Ovary (tissue), 10 donors: ENCODE data around the gene TCEA2. TPM values are rescaled to one million over a fixed set of nuclear protein-coding genes. Genes with fewer than 3 reads are reported as not detected.

Experiments used
- DNase-seq, 5 donors: peaks; one replicate each; pipeline ENCODE4 v3.0.0-alpha.2; 2019 to 2020
- H3K27ac ChIP-seq, 2 donors: fragments of 200-600 bp; one replicate each; pipeline versions ENCODE4 v1.5.1 to v1.8.0; 2019 to 2022
- H3K27me3 ChIP-seq: fragments of 200-600 bp; one replicate; pipeline ENCODE4 v1.8.0; 2022
- H3K36me3 ChIP-seq: fragments of 200-600 bp; sonication (generic); one replicate; pipeline ENCODE4 v1.5.1; 2019
- H3K4me1 ChIP-seq: one replicate; pipeline ENCODE4 v1.8.1; 2013; ENCODE audit warnings: mild to moderate bottlenecking, moderate library complexity; ENCODE audit not compliant: insufficient read depth
- H3K4me3 ChIP-seq: fragments of 200-600 bp; sonication (generic); one replicate; pipeline ENCODE4 v1.5.1; 2017
- H3K9me3 ChIP-seq, 2 donors: fragments of 200-600 bp in 1 of 2; sonication (generic) in 1 of 2; one replicate each; pipeline versions ENCODE4 v1.5.1 to v1.8.1; 2013 to 2019; ENCODE audit warnings: mild to moderate bottlenecking in 1 of 2, moderate library complexity in 1 of 2
- EP300 ChIP-seq: sonication (generic); formaldehyde crosslinking; IDR thresholded peaks from one replicate; pipeline ENCODE4 v1.6.1; 2017; ENCODE audit warnings: antibody characterized with exemption
- POLR2A ChIP-seq: fragments of 450-650 bp; IDR thresholded peaks from one replicate; pipeline ENCODE4 v1.6.1; 2017; ENCODE audit warnings: antibody characterized with exemption, mild to moderate bottlenecking, moderate library complexity
- WGBS, 3 donors: extraction: QIAGEN DNeasy Blood & Tissue Kit in 1 of 3; methylation state at CpG; one replicate each; pipeline versions ENCODE4 v1.1.5 to v1.1.7; 2013 to 2017; 5-methylcytosine and 5-hydroxymethylcytosine counted together
- intact Hi-C, 4 donors: fragments of 100-400 bp; cut with DNase I; formaldehyde crosslinking; loops; one replicate each; pipeline versions ENCODE4 v1.11.0 to v1.15.1; 2022 to 2023
- long read RNA-seq, 3 donors: library from polyadenylated mRNA in 2 of 3; unstranded in 2 of 3; transcript quantifications; one replicate each; pipeline ENCODE4 v2.0.0 and lab custom pipeline, GENCODE V29; 2021 to 2026
- polyA plus RNA-seq, 2 donors: library from polyadenylated mRNA; stranded (reverse); fragments of 200-250 nt in 1 of 2; fragments of 350-450 nt in 1 of 2; fragmentation: Illumina TruSeq in 1 of 2; extraction: RNeasy Lipid Tissue Mini Kit (QIAGEN cat#74804) in 1 of 2; gene quantifications; one replicate each; pipeline ENCODE4 v1.2.3, GENCODE V29; 2013 to 2014
- total RNA-seq, 7 donors: library from RNA; depleted of rRNA in 2 of 7; stranded (reverse); fragments of >200 nt in 2 of 7; fragmentation: NEBNext Ultra II Directional in 3 of 7; extraction: Animal tissue kit (Norgen Biotek cat#: 25700) in 3 of 7; gene quantifications; one replicate each; pipeline versions ENCODE4 v1.1.0 to v1.2.4, GENCODE V29; 2016 to 2023
- TF ChIP-seq, protein P1 (sequence below), 3 donors: fragments of 450-650 bp in 2 of 3; fragments of 200-600 bp in 1 of 3; IDR thresholded peaks; one replicate each; pipeline versions ENCODE4 v1.5.1 to v1.8.0; 2016 to 2022; ENCODE audit warnings: antibody characterized with exemption in 3 of 3, mild to moderate bottlenecking in 1 of 3
- donor health status: DM: no; HTN: no; CAD: no; lungs with moderate emphysema.
- donor health status: DM: no; HTN: no; CAD: no.
- donor health status: Bipolar disorder and iron deficiency.
- donor health status: DM: yes; HTN: yes; CAD: no.
- donor health status: DM: no; HTN: no; CAD: no.
- donor health status: DM: yes; HTN: yes; CAD: no.

Gene TCEA2
- total RNA-seq (10 to 100 TPM; 41.0 to 93.5 (median 71.9) TPM), polyA plus RNA-seq (10 to 100 TPM; 20.0 to 78.4 TPM)
- long read RNA-seq, donor 1, transcript TCEA2-202 (10 exons, 1,235 nt) = major isoform, 8 of 32 reads
- long read RNA-seq, donor 1, partial matches to known transcripts = 9 of 32 reads
- long read RNA-seq, donor 1, other reads (novel, unspliced or antisense) = 14 of 32 reads
- long read RNA-seq, donor 2, transcript TCEA2-202 (10 exons, 1,235 nt) = major isoform, 39 of 41 reads
- long read RNA-seq, donor 2, partial matches to known transcripts = 0 of 41 reads
- long read RNA-seq, donor 2, other reads (novel, unspliced or antisense) = 0 of 41 reads
- long read RNA-seq, donor 3, transcript TCEA2-202 (10 exons, 1,235 nt) = major isoform, 128 of 194 reads
- long read RNA-seq, donor 3, partial matches to known transcripts = 17 of 194 reads
- long read RNA-seq, donor 3, other reads (novel, unspliced or antisense) = 48 of 194 reads

DNA sequence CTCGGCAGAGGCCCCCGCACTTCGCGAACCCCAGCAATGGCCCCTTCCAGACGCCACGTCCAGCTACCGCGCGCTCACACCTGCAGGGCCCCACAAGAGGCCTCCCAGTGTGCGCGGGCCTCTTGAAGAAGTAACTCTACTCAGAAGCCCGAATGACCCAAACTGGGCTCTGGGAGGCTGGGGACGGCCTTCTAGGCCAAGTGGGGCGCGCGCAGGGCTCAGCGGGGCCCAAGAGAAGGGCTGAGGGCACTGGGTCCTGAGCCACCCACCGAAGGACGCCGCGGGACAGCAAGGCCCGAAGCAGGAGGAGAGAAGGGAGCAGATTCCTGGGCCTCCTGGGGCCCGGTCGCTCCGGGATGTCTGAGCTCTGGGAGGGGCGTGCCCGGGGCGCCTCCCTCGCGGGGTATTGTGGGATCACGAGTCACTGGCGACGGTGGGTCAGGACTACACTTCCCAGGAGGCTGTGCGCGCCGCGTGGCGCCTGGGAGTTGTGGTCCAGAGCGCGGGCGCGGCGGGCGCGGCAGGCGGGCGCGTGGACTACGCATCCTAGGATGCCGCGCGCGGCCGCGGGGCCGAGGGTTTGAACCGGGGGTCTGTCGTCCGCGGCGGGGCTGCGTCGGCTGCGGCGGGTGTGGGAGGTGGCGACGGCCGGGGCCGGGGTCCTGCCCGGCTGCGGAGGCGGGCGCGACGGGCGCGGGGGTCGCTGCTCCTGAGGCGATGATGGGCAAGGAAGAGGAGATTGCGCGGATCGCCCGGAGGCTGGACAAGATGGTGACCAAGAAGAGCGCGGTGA lies at the start of gene TCEA2:
Gene TCEA2, plus strand, starts transcription at position 603 of the 793 bp plus-strand sequence. Its CDS starts 115 bp downstream, at position 718.
- intact Hi-C loops = no loop called here
- DNase-seq = peak; percentile 95 to 98 (median 97)
- TF ChIP-seq, protein P1, sequence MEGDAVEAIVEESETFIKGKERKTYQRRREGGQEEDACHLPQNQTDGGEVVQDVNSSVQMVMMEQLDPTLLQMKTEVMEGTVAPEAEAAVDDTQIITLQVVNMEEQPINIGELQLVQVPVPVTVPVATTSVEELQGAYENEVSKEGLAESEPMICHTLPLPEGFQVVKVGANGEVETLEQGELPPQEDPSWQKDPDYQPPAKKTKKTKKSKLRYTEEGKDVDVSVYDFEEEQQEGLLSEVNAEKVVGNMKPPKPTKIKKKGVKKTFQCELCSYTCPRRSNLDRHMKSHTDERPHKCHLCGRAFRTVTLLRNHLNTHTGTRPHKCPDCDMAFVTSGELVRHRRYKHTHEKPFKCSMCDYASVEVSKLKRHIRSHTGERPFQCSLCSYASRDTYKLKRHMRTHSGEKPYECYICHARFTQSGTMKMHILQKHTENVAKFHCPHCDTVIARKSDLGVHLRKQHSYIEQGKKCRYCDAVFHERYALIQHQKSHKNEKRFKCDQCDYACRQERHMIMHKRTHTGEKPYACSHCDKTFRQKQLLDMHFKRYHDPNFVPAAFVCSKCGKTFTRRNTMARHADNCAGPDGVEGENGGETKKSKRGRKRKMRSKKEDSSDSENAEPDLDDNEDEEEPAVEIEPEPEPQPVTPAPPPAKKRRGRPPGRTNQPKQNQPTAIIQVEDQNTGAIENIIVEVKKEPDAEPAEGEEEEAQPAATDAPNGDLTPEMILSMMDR (IDR thresholded peaks at IDR 0.05) = no peak
- TF ChIP-seq POLR2A = peak; percentile 63
- Histone ChIP-seq H3K36me3 (no peaks in the 10 kb centered on the region), H3K4me1 (peaks cover 4% of the 10 kb centered on the region), H3K27me3 (no peaks in the 10 kb centered on the region), H3K9me3 (no peaks in the 10 kb centered on the region), H3K4me3 (peak within 1 kb of the TSS; percentile 69), H3K27ac (peak within 1 kb of the TSS; percentile 53 to 75)
- 2% methylated on average over 70 to 85 of the region's 85 CpGs for WGBS, 3 donors

DNA sequence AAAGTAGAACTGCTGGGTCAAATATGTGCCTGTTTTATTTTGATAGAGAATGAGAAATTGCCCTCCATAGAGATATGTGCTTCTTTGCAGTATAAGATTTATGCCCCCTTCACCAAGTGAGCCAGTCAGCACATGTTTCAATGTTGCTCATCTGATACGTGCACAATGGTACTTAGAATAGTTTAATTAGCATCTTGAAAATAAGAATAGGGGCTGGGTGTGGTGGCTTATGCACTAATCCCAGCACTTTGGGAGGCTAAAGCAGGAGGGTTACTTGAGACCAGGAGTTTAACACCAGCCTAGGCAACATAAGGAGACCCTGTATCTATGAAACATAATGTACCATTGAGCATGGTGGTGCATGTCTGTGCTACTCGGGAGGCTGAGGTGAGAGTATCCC lies 47.4 kb upstream of the TCEA2 start:
- H3K36me3 ChIP-seq = no peaks in the 10 kb centered on the region
- TF ChIP-seq EP300 = no peak
- TF ChIP-seq, protein P1 (IDR thresholded peaks at IDR 0.05) = no peak
- no peak for TF ChIP-seq POLR2A
- no peaks in the 10 kb centered on the region for H3K9me3 ChIP-seq
- no peaks in the 10 kb centered on the region for H3K27me3 ChIP-seq
- H3K27ac ChIP-seq = no peak overlapping the region
- intact Hi-C loops = no loop called here
- H3K4me3 ChIP-seq = no peak overlapping the region
- 79 to 88% (median 83%) methylated on average over 2 of the region's 2 CpGs for WGBS, 3 donors
- H3K4me1 ChIP-seq = no peaks in the 10 kb centered on the region
- DNase-seq = no peak

DNA sequence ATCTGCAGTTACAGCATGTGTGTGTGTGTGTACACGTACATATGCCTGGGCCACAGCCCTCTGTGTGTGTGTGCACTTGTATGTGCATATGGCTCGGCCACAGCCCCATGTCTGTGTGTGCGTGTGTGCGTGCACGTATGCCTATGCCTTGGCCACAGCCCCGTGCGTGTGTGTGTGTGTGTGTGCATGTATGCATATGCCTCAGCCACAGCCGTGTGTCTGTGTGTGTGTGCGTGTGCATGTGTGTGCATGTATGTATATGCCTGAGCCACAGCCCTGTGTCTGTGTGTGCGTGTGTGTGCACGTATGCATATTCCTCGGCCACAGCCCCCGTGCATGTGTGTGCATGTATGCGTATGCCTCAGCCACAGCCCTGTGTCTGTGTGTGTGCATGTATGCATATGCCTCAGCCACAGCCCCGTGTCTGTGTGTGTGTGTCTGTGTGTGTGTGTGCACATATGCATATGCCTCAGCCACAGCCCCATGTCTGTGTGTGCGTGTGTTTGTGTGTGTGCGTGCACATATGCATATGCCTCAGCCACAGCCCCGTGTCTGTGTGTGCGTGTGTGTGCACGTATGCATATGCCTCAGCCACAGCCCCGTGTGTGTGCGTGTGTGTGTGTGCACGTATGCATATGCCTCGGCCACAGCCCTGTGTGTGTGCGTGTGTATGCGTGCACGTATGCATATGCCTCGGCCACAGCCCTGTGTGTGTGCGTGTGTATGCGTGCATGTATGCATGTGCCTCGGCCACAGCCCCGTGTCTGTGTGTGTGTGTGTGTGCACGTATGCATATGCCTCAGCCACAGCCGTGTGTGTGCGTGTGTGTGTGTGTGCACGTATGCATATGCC lies 41.6 kb upstream of the TCEA2 start:
- no peaks in the 10 kb centered on the region for H3K27me3 ChIP-seq
- DNase-seq = no peak
- WGBS, 3 donors = 91 to 92% (median 92%) methylated on average over 36 of the region's 36 CpGs
- H3K4me1 ChIP-seq = no peaks in the 10 kb centered on the region
- intact Hi-C loops = no loop called here
- no peak for TF ChIP-seq EP300
- TF ChIP-seq, protein P1 (IDR thresholded peaks at IDR 0.05) = no peak
- TF ChIP-seq POLR2A = no peak
- H3K36me3 ChIP-seq = no peaks in the 10 kb centered on the region
- no peak overlapping the region for H3K4me3 ChIP-seq
- no peaks in the 10 kb centered on the region for H3K9me3 ChIP-seq
- no peak overlapping the region for H3K27ac ChIP-seq
